H9 (cell line): ENCODE data around the gene HPDL. TPM values are rescaled to one million over a fixed set of nuclear protein-coding genes. Genes with fewer than 3 reads are reported as not detected.

ENCODE experiments used
- DNase-seq: peaks from one replicate; pipeline ENCODE4 v3.0.0-alpha.2; 2017
- H2AFZ ChIP-seq: one replicate; pipeline ENCODE4 v1.6.1; 2013; ENCODE audit warnings: mild to moderate bottlenecking, low read length, control low read depth, moderate library complexity
- H2AK5ac ChIP-seq: 2 replicates; pipeline ENCODE4 v1.6.1; 2013; ENCODE audit warnings: low read length, control low read depth, mixed read lengths; ENCODE audit not compliant: insufficient read length
- H2BK120ac ChIP-seq: one replicate; pipeline ENCODE4 v1.6.1; 2013; ENCODE audit warnings: low read depth, mild to moderate bottlenecking, low read length, control low read depth, inconsistent platforms; ENCODE audit not compliant: poor library complexity, severe bottlenecking
- H2BK12ac ChIP-seq: 2 replicates; pipeline ENCODE4 v1.6.1; 2013; ENCODE audit warnings: low read length, control low read depth, mixed read lengths, low read depth; ENCODE audit not compliant: insufficient read length
- H2BK15ac ChIP-seq: 2 replicates; pipeline ENCODE4 v1.6.1; 2013; ENCODE audit warnings: low read depth, low read length, control low read depth
- H2BK20ac ChIP-seq: one replicate; pipeline ENCODE4 v1.6.1; 2013; ENCODE audit warnings: low read depth, mild to moderate bottlenecking, low read length, control low read depth, inconsistent platforms; ENCODE audit not compliant: poor library complexity, severe bottlenecking
- H2BK5ac ChIP-seq: 2 replicates; pipeline ENCODE4 v1.6.1; 2013; ENCODE audit warnings: low read length, control low read depth, mixed read lengths; ENCODE audit not compliant: insufficient read length
- H3K14ac ChIP-seq: 2 replicates; pipeline ENCODE4 v1.6.1; 2013; ENCODE audit warnings: low read length, control low read depth; ENCODE audit not compliant: insufficient read depth
- H3K18ac ChIP-seq: 2 replicates; pipeline ENCODE4 v1.6.1; 2013; ENCODE audit warnings: low read depth, mild to moderate bottlenecking, mixed read lengths, low read length, control low read depth; ENCODE audit not compliant: insufficient read length
- H3K23ac ChIP-seq: 2 replicates; pipeline ENCODE4 v1.6.1; 2013; ENCODE audit warnings: low read length, control low read depth, mixed read lengths, low read depth; ENCODE audit not compliant: insufficient read length
- H3K23me2 ChIP-seq: 2 replicates; pipeline ENCODE4 v1.6.1; 2013; ENCODE audit warnings: low read depth, mild to moderate bottlenecking, mixed read lengths, low read length, control low read depth; ENCODE audit not compliant: insufficient read length, poor library complexity, severe bottlenecking
- H3K27ac ChIP-seq: 2 replicates; pipeline ENCODE4 v1.5.1; 2013; ENCODE audit warnings: low read length, control low read depth, mixed read lengths, low read depth; ENCODE audit not compliant: insufficient read length
- H3K27me3 ChIP-seq: 2 replicates; pipeline ENCODE4 v1.6.1; 2013; ENCODE audit warnings: low read length, control low read depth, inconsistent platforms; ENCODE audit not compliant: insufficient read depth
- H3K4ac ChIP-seq: 2 replicates; pipeline ENCODE4 v1.6.1; 2013; ENCODE audit warnings: low read depth, mild to moderate bottlenecking, control low read depth, inconsistent platforms, low read length, moderate library complexity
- H3K4me1 ChIP-seq: 2 replicates; pipeline ENCODE4 v1.6.1; 2013; ENCODE audit warnings: low read length, control low read depth, inconsistent platforms; ENCODE audit not compliant: insufficient read depth
- H3K4me2 ChIP-seq: 2 replicates; pipeline ENCODE4 v1.6.1; 2013; ENCODE audit warnings: low read length, control low read depth, mixed read lengths; ENCODE audit not compliant: insufficient read length, insufficient read depth
- H3K56ac ChIP-seq: 2 replicates; pipeline ENCODE4 v1.6.1; 2013; ENCODE audit warnings: low read depth, mild to moderate bottlenecking, mixed read lengths, low read length, control low read depth; ENCODE audit not compliant: insufficient read length
- H3K79me1 ChIP-seq: 2 replicates; pipeline ENCODE4 v1.6.1; 2013; ENCODE audit warnings: low read depth, mild to moderate bottlenecking, moderate library complexity, low read length, control low read depth, inconsistent platforms; ENCODE audit not compliant: insufficient read depth, poor library complexity, severe bottlenecking
- H3K79me2 ChIP-seq: 2 replicates; pipeline ENCODE4 v1.6.1; 2013; ENCODE audit warnings: low read length, control low read depth, inconsistent platforms; ENCODE audit not compliant: insufficient read depth
- H3K9ac ChIP-seq: 2 replicates; pipeline ENCODE4 v1.6.1; 2013; ENCODE audit warnings: low read length, control low read depth, mixed read lengths; ENCODE audit not compliant: insufficient read length; ENCODE audit errors: extremely low read depth
- H3K9me3 ChIP-seq: one replicate; pipeline ENCODE4 v1.6.1; 2013; ENCODE audit warnings: low read depth, low read length, inconsistent platforms; ENCODE audit not compliant: control insufficient read depth
- H3T11ph ChIP-seq: one replicate; pipeline ENCODE4 v1.6.1; 2013; ENCODE audit warnings: mild to moderate bottlenecking, low read length, control low read depth, inconsistent platforms
- H4K20me1 ChIP-seq: one replicate; pipeline ENCODE4 v1.6.1; 2013; ENCODE audit not compliant: control insufficient read depth, insufficient read length, insufficient read depth
- H4K5ac ChIP-seq: 2 replicates; pipeline ENCODE4 v1.6.1; 2013; ENCODE audit warnings: low read depth, mild to moderate bottlenecking, mixed read lengths, low read length, control low read depth; ENCODE audit not compliant: insufficient read length
- H4K8ac ChIP-seq: replicated peaks from 2 replicates; pipeline ENCODE4 v1.6.1; 2013; ENCODE audit warnings: low read length, control low read depth, mixed read lengths, low read depth; ENCODE audit not compliant: insufficient read length
- H4K91ac ChIP-seq: 2 replicates; pipeline ENCODE4 v1.6.1; 2013; ENCODE audit warnings: low read depth, mild to moderate bottlenecking, moderate library complexity, mixed read lengths, low read length, control low read depth; ENCODE audit not compliant: insufficient read length
- H3K27ac Mint-ChIP-seq, 3 experiments: 2 replicates in 2 of 3; 3 replicates in 1 of 3; pipeline ENCODE4 v1.8.0; 2020 to 2021; ENCODE audit warnings: mixed read lengths in 3 of 3, mild to moderate bottlenecking in 1 of 3, moderate library complexity in 1 of 3
- H3K27me3 Mint-ChIP-seq: 2 replicates; pipeline ENCODE4 v1.8.0; 2021; ENCODE audit warnings: low read depth, mild to moderate bottlenecking, moderate library complexity, mixed read lengths
- H3K36me3 Mint-ChIP-seq, 3 experiments: 2 replicates in 2 of 3; 3 replicates in 1 of 3; pipeline ENCODE4 v1.8.0; 2020 to 2021; ENCODE audit warnings: low read depth in 3 of 3, mixed read lengths in 3 of 3; ENCODE audit not compliant: insufficient read depth in 1 of 3
- H3K4me1 Mint-ChIP-seq, 2 experiments: 2 replicates each; pipeline ENCODE4 v1.8.0; 2020; ENCODE audit warnings: mixed read lengths in 2 of 2
- H3K4me3 Mint-ChIP-seq, 2 experiments: 2 replicates in 1 of 2; 3 replicates in 1 of 2; pipeline ENCODE4 v1.8.0; 2020 to 2021; ENCODE audit warnings: mild to moderate bottlenecking in 2 of 2, mixed read lengths in 2 of 2, moderate library complexity in 1 of 2
- H3K9me3 Mint-ChIP-seq, 2 experiments: 2 replicates in 1 of 2; 3 replicates in 1 of 2; pipeline ENCODE4 v1.8.0; 2020; ENCODE audit warnings: mild to moderate bottlenecking in 2 of 2, mixed read lengths in 2 of 2, moderate library complexity in 1 of 2
- CTCF ChIP-seq: fragments of 200-600 bp; sonication (generic); conservative IDR thresholded peaks from 3 replicates; pipeline ENCODE4 v1.8.0; 2021; ENCODE audit warnings: antibody characterized with exemption, mild to moderate bottlenecking
- WGBS: extraction: QIAGEN DNeasy Blood & Tissue Kit; methylation state at CpG from one replicate; pipeline ENCODE4 v1.1.7; 2013; ENCODE audit warnings: missing lambda C conversion rate, low lambda C conversion rate, mixed read lengths; ENCODE audit not compliant: insufficient read length; ENCODE audit errors: extremely low coverage; 5-methylcytosine and 5-hydroxymethylcytosine counted together
- long read RNA-seq: library from polyadenylated mRNA; unstranded; transcript quantifications from one replicate; pipeline ENCODE4 v2.0.0, GENCODE V29; 2020
- total RNA-seq: library from RNA; stranded (reverse); gene quantifications from 2 replicates; pipeline ENCODE4 v1.2.1, GENCODE V29; 2021

Gene HPDL
- 10.1 and 10.6 TPM in 2 replicates for total RNA-seq
- long read RNA-seq, transcript HPDL-201 (1 exons, 1,629 nt) = major isoform, 47 of 48 reads
- long read RNA-seq, partial matches to known transcripts = 0 of 48 reads
- long read RNA-seq, other reads (novel, unspliced or antisense) = 1 of 48 reads

DNA sequence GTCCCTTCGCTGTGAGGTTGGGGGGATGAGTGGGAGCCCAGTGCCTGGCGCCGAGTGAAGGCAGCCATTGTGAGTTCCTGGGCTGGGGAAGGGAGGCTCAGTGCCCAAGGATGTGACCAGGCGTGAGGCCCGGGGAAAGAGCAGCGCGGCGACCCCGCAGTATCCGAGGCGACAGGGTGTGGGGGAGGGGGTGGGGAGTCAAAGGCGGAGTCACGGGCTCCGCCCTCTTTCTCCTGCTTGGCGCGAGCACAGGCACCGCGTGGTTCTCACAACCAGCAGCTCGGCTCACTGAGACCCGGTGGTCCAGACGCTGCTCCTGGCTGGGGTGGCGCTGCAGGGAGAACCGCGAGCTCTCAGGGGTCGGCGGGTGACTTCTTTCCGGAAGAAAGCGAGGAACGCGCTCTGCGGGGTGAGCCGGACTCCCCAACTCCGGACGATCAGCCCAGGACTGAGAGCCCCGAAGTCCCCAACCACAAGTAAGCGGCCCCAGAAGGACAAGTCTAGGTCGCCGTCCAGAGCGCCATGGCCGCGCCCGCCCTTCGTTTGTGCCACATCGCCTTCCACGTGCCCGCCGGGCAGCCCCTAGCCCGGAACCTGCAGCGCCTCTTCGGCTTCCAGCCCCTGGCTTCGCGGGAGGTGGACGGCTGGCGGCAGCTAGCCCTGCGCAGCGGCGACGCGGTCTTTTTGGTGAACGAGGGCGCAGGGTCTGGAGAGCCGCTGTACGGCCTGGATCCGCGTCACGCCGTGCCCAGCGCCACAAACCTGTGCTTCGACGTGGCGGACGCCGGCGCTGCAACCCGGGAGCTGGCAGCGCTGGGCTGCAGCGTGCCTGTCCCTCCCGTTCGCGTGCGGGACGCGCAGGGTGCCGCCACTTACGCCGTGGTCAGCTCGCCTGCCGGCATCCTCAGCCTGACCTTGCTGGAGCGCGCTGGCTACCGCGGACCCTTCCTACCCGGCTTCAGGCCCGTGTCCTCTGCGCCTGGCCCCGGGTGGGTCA lies at the start of gene HPDL:
HPDL (plus strand) TSS at position 269 of the 997 bp plus-strand sequence; CDS start at position 523, 254 bp downstream.
- Histone ChIP-seq H3K79me2 (no peaks in the 10 kb centered on the region), H4K20me1 (no peaks in the 10 kb centered on the region), H3K18ac (peak within 1 kb of the TSS; percentile 83), H4K8ac (no peak within 1 kb of the TSS), H2BK5ac (no peak within 1 kb of the TSS), H2BK15ac (no peak within 1 kb of the TSS), H4K91ac (peak within 1 kb of the TSS; percentile 68), H3K56ac (no peak within 1 kb of the TSS), H3K4ac (peak within 1 kb of the TSS; percentile 7), H3K14ac (peak within 1 kb of the TSS; percentile 93), H4K5ac (no peak within 1 kb of the TSS), H3K79me1 (no peaks in the 10 kb centered on the region), H2BK12ac (no peak within 1 kb of the TSS), H2BK120ac (no peak within 1 kb of the TSS), H2AFZ (no peak within 1 kb of the TSS), H3K9me3 (no peaks in the 10 kb centered on the region), H3T11ph (no peak within 1 kb of the TSS), H3K27me3 (no peaks in the 10 kb centered on the region), H3K4me2 (peak within 1 kb of the TSS; percentile 47), H2BK20ac (no peak within 1 kb of the TSS), H3K9ac (peak within 1 kb of the TSS; percentile 44), H3K23ac (no peak within 1 kb of the TSS), H3K4me1 (peaks cover 6% of the 10 kb centered on the region; the same call in 1 of the 2 replicates), H3K27ac (no peak within 1 kb of the TSS), H2AK5ac (no peak within 1 kb of the TSS), H3K23me2 (peaks cover 16% of the 10 kb centered on the region)
- H3K27ac Mint-ChIP-seq = peak within 1 kb of the TSS; percentile 51 to 94 (median 79); a peak in 6 of 7 replicates
- H3K27me3 Mint-ChIP-seq = no peaks in the 10 kb centered on the region
- no CpG with 5 or more reads among the region's 96 CpGs for WGBS
- H3K4me3 Mint-ChIP-seq = peak within 1 kb of the TSS; percentile 75
- TF ChIP-seq CTCF = no peak
- DNase-seq = peak; percentile 94
- H3K4me1 Mint-ChIP-seq = peaks cover 39 to 48% of the 10 kb centered on the region in 2 experiments
- H3K9me3 Mint-ChIP-seq = peaks cover 3 to 11% of the 10 kb centered on the region in 2 experiments; a peak in 4 of 5 replicates
- H3K36me3 Mint-ChIP-seq = peaks cover 23 to 41% (median 27%) of the 10 kb centered on the region in 3 experiments
